ENCODE results near the gene PROCA1. TPM values are rescaled to one million over a fixed set of nuclear protein-coding genes. Genes with fewer than 3 reads are reported as not detected.

PROCA1 gene
- total and polyA plus RNA-seq, 9 of the 15 experiments (the other 6 are each of a cell fraction or from before 2014, with no cell fraction given), result 0.78 to 16.2 (median 5.6) TPM

DNA sequence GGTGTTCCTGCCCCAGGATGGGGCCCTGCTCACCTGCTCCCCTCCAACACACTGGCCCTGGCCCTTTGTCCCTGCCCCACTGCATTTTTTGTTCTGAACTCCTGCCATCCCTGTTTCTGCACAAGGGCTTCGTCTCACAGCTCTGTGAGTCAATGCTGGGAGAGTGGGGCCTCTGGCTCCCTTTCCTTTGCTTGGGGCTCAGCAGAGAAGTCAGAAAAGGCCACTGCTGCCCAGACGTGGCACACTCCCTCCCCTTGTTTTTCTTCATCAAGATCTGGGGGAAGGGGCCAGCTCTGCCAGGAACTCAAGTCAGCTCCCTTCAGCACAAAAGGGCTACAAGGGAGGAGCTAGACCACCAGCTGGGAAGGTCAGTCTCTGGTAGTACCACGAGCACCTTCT lies 8.9 kb downstream of the PROCA1 start:
- in situ Hi-C loops (cut with MboI), result no loop called here
- ChIA-PET CTCF (ENCODE audit: low intra/inter-chr PET ratio) (no interaction called here), POLR2A (interaction anchor here (0.8 to 4.0 kb wide), 10 partner anchors 8 to 44 kb away, joined by 3 to 27 read pairs (median 4); partner anchors contain the start of genes PROCA1 and RPL23A)
- H3K4me3 ChIP-seq, result no peak overlapping the region
- no peaks in the 10 kb centered on the region for H3K27me3 ChIP-seq (ENCODE audit: control insufficient read depth in 2 of 2, insufficient read depth in 2 of 2, low read length in 2 of 2)
- intact Hi-C loops (cut with micrococcal nuclease), result no loop called here
- H4K20me1 ChIP-seq (replicated peaks; ENCODE audit: control insufficient read depth, insufficient read depth, low read length), result no peaks in the 10 kb centered on the region; the same call in 1 of the 2 replicates
- peak overlapping the region in 1 of 2 experiments; percentile 69; a peak in 1 of 4 replicates for H3K9ac ChIP-seq (ENCODE audit: insufficient read depth in 1 of 2, low read depth in 2 of 2, low read length in 2 of 2)
- H3K4me1 ChIP-seq (replicated peaks in 1 of 2; ENCODE audit: control insufficient read depth in 2 of 2, insufficient read depth in 2 of 2, low read length in 2 of 2), result peaks cover 2 to 7% of the 10 kb centered on the region in 2 experiments; a peak in 3 of 5 replicates
- H3K9me1 ChIP-seq (ENCODE audit: control insufficient read depth, insufficient read depth, low read length), result no peaks in the 10 kb centered on the region
- BruUV-seq (replicated peaks), result no TSS peak
- no peak for FAIRE-seq
- 74% methylated on average over 3 of the region's 3 CpGs for WGBS (ENCODE audit: insufficient coverage, low coverage, missing lambda C conversion rate)
- TF ChIP-seq PML (IDR thresholded peaks at IDR 0.05; ENCODE audit: low read length) (no peak), CREM (IDR thresholded peaks at IDR 0.05; ENCODE audit: low read depth) (no peak), HIVEP1 (CRISPR knock-in tag; IDR thresholded peaks at IDR 0.05) (no peak), ZNF75A (CRISPR knock-in tag; IDR thresholded peaks at IDR 0.05) (no peak), KLF13 (tag; IDR thresholded peaks at IDR 0.05; ENCODE audit: borderline replicate concordance, low read depth) (no peak)
- TF ChIP-seq, protein P1, sequence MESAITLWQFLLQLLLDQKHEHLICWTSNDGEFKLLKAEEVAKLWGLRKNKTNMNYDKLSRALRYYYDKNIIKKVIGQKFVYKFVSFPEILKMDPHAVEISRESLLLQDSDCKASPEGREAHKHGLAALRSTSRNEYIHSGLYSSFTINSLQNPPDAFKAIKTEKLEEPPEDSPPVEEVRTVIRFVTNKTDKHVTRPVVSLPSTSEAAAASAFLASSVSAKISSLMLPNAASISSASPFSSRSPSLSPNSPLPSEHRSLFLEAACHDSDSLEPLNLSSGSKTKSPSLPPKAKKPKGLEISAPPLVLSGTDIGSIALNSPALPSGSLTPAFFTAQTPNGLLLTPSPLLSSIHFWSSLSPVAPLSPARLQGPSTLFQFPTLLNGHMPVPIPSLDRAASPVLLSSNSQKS (CRISPR knock-in tag; IDR thresholded peaks at IDR 0.05), result no peak
- TF ChIP-seq, protein P2, sequence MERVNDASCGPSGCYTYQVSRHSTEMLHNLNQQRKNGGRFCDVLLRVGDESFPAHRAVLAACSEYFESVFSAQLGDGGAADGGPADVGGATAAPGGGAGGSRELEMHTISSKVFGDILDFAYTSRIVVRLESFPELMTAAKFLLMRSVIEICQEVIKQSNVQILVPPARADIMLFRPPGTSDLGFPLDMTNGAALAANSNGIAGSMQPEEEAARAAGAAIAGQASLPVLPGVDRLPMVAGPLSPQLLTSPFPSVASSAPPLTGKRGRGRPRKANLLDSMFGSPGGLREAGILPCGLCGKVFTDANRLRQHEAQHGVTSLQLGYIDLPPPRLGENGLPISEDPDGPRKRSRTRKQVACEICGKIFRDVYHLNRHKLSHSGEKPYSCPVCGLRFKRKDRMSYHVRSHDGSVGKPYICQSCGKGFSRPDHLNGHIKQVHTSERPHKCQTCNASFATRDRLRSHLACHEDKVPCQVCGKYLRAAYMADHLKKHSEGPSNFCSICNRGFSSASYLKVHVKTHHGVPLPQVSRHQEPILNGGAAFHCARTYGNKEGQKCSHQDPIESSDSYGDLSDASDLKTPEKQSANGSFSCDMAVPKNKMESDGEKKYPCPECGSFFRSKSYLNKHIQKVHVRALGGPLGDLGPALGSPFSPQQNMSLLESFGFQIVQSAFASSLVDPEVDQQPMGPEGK (CRISPR knock-in tag; IDR thresholded peaks at IDR 0.05; ENCODE audit: borderline replicate concordance), result no peak
- H2AFZ ChIP-seq (ENCODE audit: low read depth, low read length), result no peak overlapping the region
- H3K27ac ChIP-seq (ENCODE audit: extremely low read depth, low read depth, low read length), result no peak overlapping the region
- H3K79me2 ChIP-seq (ENCODE audit: control insufficient read depth, insufficient read depth, low read length), result no peaks in the 10 kb centered on the region
- H3K9me3 ChIP-seq (replicated peaks; ENCODE audit: control insufficient read depth, insufficient read depth, low read depth, low read length), result no peaks in the 10 kb centered on the region
- H3K4me2 ChIP-seq (ENCODE audit: insufficient read depth, low read length), result no peak overlapping the region
- ATAC-seq, result no peak
- H3K36me3 ChIP-seq (ENCODE audit: control insufficient read depth, insufficient read depth, low read length), result peaks cover 75% of the 10 kb centered on the region
- no peak for DNase-seq (ENCODE audit: extremely low read depth in 1 of 4, low spot score in 3 of 4)
